Stimulated activated CD8-positive, alpha-beta memory T cell treated with anti-CD3 and anti-CD28 coated beads, Interleukin-15, amount 100 ng/mL, for 48 hours (primary cell): ENCODE measurements around the gene TBC1D3D.
"Not testable (repeated sequence)": the region's sequence is repeated elsewhere in the genome, so short reads cannot be mapped to it uniquely, and the experiment has no call there.

Experiments
- DNase-seq, 2 donors: peaks; one replicate each; pipeline ENCODE4 v3.0.0-alpha.2; 2020; ENCODE audit warnings: low read depth in 2 of 2

TBC1D3D gene

GRCh38 chr17:38003676-38004075 lies at the start of gene TBC1D3D:
TSS of gene TBC1D3D (plus strand) at chr17:38003976. CDS start at chr17:38005561, 1,585 bp downstream.
- DNase-seq = not testable (repeated sequence)

- not testable (repeated sequence) for DNase-seq
Measured at GRCh38 chr17:37988960-37989359, 14.8 kb upstream of the TBC1D3D start, which contains the start of gene TBC1D3L. TSS of gene TBC1D3L (minus strand) at chr17:37989060. CDS start at chr17:37987520, 1,540 bp downstream.
